GM23248 (cell line): ENCODE measurements around the gene ATP8A2.

ENCODE experiments used
- EZH2 ChIP-seq: fragments of 200-600 bp; sonication (generic); IDR thresholded peaks from 2 replicates; pipeline ENCODE4 v1.6.1; 2018; ENCODE audit warnings: antibody characterized with exemption, mild to moderate bottlenecking; ENCODE audit not compliant: insufficient read depth, poor library complexity, severe bottlenecking
- EZH2phosphoT487 ChIP-seq: fragments of 200-600 bp; sonication (generic); IDR thresholded peaks from 2 replicates; pipeline ENCODE4 v1.6.1; 2018; ENCODE audit warnings: antibody characterized with exemption, moderate library complexity, mild to moderate bottlenecking, low read depth; ENCODE audit not compliant: insufficient read depth

DNA sequence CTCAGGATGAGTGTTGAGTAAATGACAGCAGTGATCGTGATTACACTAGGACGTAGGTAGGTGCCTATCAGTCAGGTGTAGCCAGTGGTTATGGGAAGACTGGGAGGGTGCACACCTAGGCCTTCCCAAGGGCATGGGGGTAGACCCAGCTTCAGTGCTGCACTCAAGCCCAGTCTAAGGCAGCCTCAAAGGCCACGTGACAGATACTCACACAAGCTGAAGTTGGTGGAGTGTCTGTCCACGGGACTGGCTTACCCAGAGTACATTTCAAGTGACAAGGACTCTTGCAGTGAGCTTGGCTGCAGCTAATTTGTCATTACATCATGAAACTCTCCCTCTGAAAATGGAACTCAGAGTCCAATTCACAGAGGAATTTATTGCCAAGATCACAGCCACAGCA lies 561.7 kb downstream of the ATP8A2 start:
- no peak for TF ChIP-seq EZH2phosphoT487
- TF ChIP-seq EZH2: no peak
